Endothelial cell (in vitro differentiated cells): ENCODE data around the gene CMIP. TPM values are rescaled to one million over a fixed set of nuclear protein-coding genes. Genes with fewer than 3 reads are reported as not detected.

Source experiments
- DNase-seq: peaks from one replicate; pipeline ENCODE4 v3.0.0; 2021; ENCODE audit warnings: low spot score
- H3K27ac Mint-ChIP-seq: one replicate; pipeline ENCODE4 v1.8.0; 2021; ENCODE audit warnings: mixed read lengths, inconsistent platforms; ENCODE audit not compliant: unreplicated experiment
- H3K27me3 Mint-ChIP-seq: one replicate; pipeline ENCODE4 v1.8.0; 2021; ENCODE audit warnings: mild to moderate bottlenecking, moderate library complexity, mixed read lengths, inconsistent platforms; ENCODE audit not compliant: unreplicated experiment
- H3K36me3 Mint-ChIP-seq: one replicate; pipeline ENCODE4 v1.8.0; 2021; ENCODE audit warnings: mild to moderate bottlenecking, low read depth, mixed read lengths, inconsistent platforms; ENCODE audit not compliant: unreplicated experiment
- H3K4me1 Mint-ChIP-seq: one replicate; pipeline ENCODE4 v1.8.0; 2021; ENCODE audit warnings: mild to moderate bottlenecking, mixed read lengths, inconsistent platforms; ENCODE audit not compliant: unreplicated experiment
- H3K4me3 Mint-ChIP-seq: one replicate; pipeline ENCODE4 v1.8.0; 2021; ENCODE audit warnings: mild to moderate bottlenecking, mixed read lengths, inconsistent platforms; ENCODE audit not compliant: unreplicated experiment
- H3K9me3 Mint-ChIP-seq: one replicate; pipeline ENCODE4 v1.8.0; 2021; ENCODE audit warnings: mixed read lengths, inconsistent platforms; ENCODE audit not compliant: unreplicated experiment
- CTCF ChIP-seq: fragments of 200-600 bp; sonication (generic); IDR thresholded peaks from one replicate; pipeline ENCODE4 v1.5.0; 2021; ENCODE audit warnings: antibody characterized with exemption; ENCODE audit not compliant: unreplicated experiment
- total RNA-seq: library from RNA; stranded (reverse); fragmentation: NEBNext Ultra II Directional; extraction: Animal tissue kit (Norgen Biotek cat#: 25700); gene quantifications from one replicate; pipeline ENCODE4 v1.2.1, GENCODE V29; 2021; ENCODE audit not compliant: unreplicated experiment

The CMIP gene
- total RNA-seq, 1 donor from 2014 or later = 98.9 TPM

- no peaks in the 10 kb centered on the region for H3K9me3 Mint-ChIP-seq
- H3K27me3 Mint-ChIP-seq = no peaks in the 10 kb centered on the region
- no peak overlapping the region for H3K4me3 Mint-ChIP-seq
- H3K36me3 Mint-ChIP-seq = no peaks in the 10 kb centered on the region
- no peak overlapping the region for H3K27ac Mint-ChIP-seq
- peaks cover 20% of the 10 kb centered on the region for H3K4me1 Mint-ChIP-seq
- no peak for DNase-seq
- TF ChIP-seq CTCF = no peak
Observed at GRCh38 chr16:81746566-81746965, 302.0 kb downstream of the CMIP start.

GRCh38 chr16:81748476-81749198, 304.0 kb downstream of the CMIP start:
- TF ChIP-seq CTCF = no peak
- Mint-ChIP-seq H3K27ac (peak overlapping the region; percentile 81), H3K4me3 (no peak overlapping the region), H3K4me1 (peaks cover 21% of the 10 kb centered on the region), H3K36me3 (no peaks in the 10 kb centered on the region), H3K9me3 (no peaks in the 10 kb centered on the region), H3K27me3 (no peaks in the 10 kb centered on the region)
- no peak for DNase-seq

GRCh38 chr16:81752225-81752875, 307.7 kb downstream of the CMIP start:
- Mint-ChIP-seq H3K9me3 (no peaks in the 10 kb centered on the region), H3K27me3 (no peaks in the 10 kb centered on the region), H3K27ac (no peak overlapping the region), H3K4me1 (peaks cover 33% of the 10 kb centered on the region), H3K4me3 (no peak overlapping the region), H3K36me3 (no peaks in the 10 kb centered on the region)
- peak; percentile 35 for DNase-seq
- no peak for TF ChIP-seq CTCF

GRCh38 chr16:81752876-81753227, 308.2 kb downstream of the CMIP start:
- Mint-ChIP-seq H3K27me3 (no peaks in the 10 kb centered on the region), H3K4me1 (peaks cover 37% of the 10 kb centered on the region), H3K27ac (no peak overlapping the region), H3K4me3 (no peak overlapping the region), H3K36me3 (no peaks in the 10 kb centered on the region), H3K9me3 (no peaks in the 10 kb centered on the region)
- no peak for TF ChIP-seq CTCF
- DNase-seq = no peak

- no peak for TF ChIP-seq CTCF
- Mint-ChIP-seq H3K27ac (no peak overlapping the region), H3K4me3 (no peak overlapping the region), H3K36me3 (no peaks in the 10 kb centered on the region), H3K27me3 (peaks cover 2% of the 10 kb centered on the region), H3K4me1 (peaks cover 32% of the 10 kb centered on the region), H3K9me3 (no peaks in the 10 kb centered on the region)
- no peak for DNase-seq
Observed at GRCh38 chr16:81754858-81755257, 310.2 kb downstream of the CMIP start.
